Embryonic facial prominence (tissue), 1 donor: ENCODE measurements around the gene LIMS1.

Source experiments
- DNase-seq: peaks from one replicate; pipeline ENCODE4 v3.0.0-alpha.2; 2016; ENCODE audit errors: extremely low spot score

LIMS1 gene

DNA sequence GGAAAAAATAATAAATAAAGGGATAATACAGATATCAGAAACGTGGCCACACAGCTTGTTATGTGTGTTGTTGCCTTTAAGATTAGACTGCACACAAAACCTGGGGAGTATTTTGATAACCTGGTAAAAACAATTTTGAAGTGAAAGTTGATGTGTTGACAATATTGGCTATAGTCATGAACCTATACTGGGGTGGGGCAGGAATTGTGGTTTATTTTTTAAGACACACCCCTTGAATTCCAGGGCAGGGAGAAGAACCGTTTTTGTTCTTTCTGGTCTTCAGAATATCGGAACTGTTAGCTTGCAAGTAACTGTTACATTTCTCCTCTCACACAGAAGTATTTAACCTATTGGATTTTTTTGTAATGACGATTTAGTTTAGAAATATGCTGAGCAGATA, 80.4 kb downstream of the LIMS1 start:
- DNase-seq = no peak

DNA sequence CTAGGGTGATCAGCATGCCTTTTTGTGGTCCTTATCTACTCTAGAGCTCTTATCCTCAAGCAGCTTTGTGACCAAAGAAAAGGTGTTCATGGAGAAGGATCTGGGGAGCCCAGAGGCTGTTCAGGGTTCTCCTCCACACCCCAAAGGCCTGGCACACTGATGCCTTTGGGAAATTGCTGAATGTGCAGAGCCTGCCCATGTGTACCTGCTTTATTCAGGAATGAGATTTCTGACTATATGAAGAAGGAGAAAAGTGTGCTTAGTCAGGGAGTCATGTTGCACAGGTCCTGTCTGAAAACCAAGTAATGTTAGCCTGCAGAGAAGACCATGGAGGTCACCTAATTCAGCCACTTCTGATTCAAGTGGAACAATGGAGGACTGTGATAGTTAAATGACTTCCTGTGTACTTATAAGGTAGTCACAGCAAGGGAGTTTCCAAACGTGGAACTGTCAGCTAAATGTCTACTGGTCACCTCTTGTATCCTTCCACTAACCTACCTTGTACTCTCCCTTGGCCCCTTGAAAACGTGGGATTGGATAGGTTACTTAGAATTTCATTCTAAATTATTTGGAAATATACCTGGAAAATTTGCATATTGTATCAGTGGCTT, 81.3 kb downstream of the LIMS1 start:
- no peak for DNase-seq

DNA sequence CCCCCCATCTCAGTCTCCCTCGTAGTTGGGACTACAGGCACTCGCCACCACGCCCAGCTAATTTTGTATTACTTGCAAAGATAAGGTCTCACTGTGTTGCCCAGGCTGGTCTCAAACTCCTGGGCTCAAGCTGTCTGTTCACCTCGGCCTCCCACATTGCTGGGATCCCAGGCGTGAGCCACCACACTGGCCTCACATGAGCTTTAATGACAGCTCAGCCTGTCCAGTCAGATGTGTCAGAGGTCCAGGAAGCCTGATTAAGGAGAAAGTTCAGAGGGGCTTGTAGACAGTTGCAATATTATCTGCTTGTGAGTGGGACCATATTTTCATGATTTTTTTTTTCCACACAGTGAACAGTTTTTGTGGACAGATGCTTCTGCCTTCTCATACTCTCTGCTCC, 82.0 kb downstream of the LIMS1 start:
- no peak for DNase-seq

DNA sequence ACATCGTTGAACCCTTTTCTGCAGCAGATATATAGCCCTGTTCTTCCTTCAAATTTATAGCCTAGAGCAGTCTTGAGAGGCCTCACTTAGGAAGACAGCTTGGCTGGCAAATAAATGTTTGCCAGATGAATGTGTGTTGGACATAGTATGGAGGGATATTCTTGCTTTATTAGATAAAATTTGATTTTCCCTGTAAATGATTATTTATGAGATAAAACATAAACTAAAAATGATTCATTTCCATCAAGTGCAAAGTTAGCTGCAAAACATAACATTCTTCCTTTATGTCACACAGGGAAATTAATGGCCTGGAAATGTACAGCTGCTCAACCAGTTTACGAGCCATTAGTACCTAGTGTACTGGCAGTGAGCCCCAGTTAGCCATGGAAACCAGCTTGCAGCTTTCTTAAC, 82.5 kb downstream of the LIMS1 start:
- DNase-seq = no peak

DNA sequence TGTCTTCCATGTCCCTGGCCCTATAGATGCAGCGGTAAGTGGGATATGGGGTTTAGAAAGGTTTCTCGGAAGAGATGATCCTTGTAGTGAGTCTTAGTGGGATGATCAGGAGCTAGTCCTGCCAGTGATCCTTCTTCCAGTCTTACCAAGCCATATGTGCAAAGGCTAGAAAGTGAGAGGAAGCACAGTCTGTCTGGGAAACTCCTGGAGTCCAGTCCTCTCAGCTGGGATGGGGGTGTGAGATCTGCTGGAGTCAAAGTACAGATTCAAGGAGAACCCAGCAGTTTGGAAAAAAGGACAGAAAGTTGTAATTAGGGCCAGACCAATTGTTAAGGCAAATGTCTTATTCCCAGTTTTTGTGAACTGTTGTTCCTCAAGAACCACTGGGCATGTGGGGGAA, 83.3 kb downstream of the LIMS1 start:
- no peak for DNase-seq

DNA sequence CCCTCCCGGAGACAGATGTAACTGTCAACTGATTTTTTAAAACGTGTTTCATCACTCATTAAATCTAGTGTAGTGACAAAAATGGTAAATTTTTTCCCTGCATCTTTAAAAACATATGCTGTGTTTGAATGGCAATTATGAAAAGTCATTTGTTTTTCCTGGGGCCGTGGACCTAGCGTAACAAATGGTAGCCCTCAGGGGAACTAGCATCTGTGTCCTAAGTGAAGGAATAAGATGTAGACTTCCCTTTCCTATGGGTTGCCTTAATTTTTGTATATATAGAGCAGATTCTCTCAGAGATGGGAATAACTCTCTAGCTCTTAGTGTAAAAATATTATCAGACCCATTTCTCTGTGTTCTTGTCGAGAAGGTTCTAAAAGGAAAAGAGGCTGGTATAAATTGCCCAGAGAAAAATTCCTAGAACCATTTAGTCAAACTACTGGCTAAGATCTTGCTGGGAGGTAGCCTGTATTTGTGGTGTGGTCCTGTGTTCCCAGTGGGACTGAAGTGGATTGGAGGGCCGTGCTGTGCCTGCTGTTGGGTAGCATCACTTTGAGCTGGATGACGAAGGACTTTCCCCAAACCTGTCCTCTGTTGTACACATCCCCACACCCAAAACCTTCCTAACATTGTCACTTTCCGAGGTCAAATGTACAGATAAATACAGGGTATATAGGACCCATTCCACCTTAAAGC, 85.8 kb downstream of the LIMS1 start:
- DNase-seq = no peak

DNA sequence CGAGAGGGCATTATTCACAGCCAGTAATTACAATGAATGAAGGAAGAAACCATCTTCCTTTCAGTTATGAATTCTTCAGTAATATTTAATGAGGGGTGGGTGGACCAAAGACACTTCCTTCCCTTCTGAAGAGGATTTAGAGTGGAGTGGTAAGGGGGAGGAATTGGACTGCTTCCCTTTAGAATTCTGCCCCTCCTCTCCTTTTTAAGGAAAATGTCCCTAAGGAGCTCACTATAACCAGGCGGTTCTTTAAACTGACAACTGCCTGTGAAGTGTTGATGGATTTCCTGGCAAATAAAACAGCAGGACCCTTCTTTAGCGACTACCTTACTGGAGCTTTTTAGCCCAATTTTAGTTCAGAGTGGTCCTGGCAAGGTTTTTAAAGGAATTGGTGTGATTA, 86.4 kb downstream of the LIMS1 start:
- no peak for DNase-seq

DNA sequence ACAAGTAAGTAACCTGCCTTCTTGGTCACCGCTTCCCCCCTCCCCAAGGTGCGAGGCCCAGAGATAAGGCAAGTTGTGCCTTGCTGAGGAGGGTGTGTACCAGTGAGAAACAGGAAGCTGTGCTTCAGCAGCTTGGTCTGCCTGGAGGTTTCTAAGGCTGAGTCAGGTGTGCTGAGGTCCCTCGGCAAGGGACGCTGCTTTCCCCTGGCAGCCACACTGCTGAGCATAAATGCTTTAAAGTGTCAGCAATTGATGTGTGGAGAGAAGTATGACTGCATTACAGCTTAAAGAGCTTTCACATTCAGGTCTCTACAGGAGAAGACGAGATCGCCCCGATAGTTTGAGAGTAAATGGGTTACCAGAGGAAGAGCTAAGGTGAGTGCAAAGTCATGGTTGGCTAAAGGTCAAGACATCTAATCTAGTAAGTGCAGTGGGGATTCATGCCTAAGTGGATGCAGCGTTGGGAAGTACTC, 86.9 kb downstream of the LIMS1 start:
- DNase-seq = no peak

DNA sequence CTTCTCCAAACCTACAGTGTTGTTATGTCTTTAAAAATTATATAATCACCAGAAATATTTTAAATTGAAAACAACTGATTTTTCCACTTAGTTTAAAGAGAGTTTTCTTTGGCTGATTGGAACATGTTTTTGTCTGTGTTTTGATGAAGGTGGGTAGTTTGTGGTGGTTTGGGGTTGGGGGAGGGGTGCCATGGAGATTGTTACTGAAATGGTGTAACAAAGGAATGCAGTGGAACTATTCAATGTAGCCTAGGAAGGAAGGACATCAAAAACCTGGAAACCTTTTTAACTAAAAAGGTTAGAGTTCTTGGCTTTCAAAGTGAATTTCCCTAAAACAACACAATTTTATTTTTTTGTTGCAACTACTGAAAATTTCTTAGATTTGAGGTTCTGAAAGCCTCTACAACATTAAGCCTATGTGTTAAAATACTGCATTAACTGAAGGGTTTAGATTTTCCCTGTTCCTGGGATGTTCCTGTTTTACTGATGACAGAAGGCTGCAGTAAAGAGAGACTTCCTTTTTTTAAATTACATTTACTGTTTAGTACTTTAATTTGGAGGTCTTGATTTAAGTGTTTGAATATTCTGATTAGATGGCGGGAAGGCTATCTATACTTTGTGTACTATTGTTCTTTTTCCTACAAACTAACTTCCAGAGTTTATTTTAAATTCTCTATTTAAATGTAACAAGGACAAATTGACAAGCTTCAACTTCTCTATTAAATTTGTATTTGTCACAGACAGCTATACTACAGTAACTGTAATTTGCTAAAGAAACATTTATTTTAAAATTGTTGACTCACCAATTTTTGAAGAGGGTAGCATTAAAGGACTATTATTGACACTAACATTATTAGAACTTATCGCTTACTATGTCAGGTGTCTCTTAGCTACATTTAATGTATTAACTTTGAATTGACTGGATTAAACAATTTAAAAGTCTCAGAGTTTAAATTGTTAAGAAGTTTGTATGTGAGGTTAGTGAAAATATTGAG, 87.7 kb downstream of the LIMS1 start:
- no peak for DNase-seq

DNA sequence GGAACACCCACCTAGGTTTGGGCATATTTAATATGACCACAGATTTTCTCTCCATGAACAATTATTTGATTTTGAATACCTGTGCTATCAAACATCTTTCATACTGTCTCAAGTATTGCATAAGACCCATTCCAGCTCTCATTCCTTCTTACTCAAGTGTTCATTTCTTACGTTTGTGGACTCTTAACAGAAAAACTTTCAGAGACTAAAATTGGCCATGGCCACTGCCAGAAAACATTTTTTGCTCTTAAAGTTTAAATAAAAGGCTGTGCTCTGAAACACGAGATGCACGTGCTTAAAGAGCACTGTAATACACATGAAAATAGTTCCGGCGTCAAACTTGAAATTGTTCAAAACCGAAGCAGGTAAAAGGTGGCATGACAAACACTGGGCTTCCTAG, 89.3 kb downstream of the LIMS1 start:
- DNase-seq = no peak

DNA sequence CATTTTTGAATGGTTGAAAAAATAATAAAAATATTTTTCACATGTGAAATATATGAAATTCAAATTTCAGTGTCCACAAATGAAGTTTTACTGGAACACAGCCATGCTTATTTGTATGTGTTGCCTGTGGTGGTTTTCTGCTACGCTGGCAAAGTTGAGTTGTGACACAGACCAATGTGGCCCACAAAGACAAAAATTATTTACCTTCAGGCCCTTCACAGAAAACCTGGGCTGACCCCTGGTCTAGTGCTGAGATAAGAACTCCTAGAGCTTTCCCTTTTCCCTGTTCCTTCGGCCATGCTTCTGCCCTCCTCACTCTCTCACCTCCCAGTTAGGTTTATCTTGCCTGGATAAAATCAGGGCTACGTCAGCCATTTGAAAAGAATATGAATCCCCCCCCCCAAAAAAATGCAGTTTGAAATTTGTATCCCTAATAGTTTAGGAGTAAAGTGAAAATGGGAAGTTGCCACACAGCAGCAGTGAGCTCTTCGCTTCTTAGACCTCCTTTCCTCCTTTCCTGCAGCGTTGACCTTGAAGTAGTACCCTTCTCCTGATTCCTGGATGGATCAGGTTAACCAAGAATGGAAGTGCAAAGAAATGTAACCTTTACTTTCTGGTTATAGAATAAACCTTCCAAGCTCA, 91.0 kb downstream of the LIMS1 start:
- DNase-seq = no peak

DNA sequence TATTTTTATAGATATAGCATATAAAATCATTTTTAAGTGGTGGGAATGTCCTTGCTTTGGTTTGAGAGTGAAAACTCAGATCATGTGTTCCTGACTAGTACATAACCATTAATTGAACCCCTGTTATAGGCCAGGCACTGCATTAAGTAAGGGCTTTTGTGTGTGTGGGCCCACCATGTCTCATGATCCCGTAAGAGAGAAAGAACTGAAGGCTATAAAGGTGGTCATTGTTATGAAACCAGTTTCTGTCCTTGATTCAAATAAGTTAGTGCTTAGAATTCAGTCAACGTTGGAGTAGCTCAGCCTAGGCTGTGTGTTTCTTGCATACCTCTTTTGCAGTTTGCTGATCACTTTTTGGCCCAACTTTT, 91.5 kb downstream of the LIMS1 start:
- DNase-seq = no peak

DNA sequence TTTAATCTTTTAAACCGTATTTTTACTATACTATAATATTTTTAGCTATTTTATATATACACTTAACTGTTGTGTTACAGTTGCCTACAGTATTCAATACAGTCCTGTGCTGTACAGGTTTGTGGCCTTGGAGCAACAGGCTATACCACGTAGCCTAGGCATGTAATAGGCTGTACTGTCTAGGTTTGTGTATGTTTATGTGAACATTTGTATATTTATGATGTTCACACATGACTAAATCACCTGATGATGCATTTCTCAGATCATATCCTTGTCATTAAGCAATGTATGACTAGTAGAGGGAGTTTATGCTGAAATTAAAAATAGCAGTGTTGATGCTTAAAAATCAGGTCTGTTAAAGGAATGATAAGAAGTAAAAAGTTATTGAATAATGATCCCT, 92.7 kb downstream of the LIMS1 start:
- no peak for DNase-seq

DNA sequence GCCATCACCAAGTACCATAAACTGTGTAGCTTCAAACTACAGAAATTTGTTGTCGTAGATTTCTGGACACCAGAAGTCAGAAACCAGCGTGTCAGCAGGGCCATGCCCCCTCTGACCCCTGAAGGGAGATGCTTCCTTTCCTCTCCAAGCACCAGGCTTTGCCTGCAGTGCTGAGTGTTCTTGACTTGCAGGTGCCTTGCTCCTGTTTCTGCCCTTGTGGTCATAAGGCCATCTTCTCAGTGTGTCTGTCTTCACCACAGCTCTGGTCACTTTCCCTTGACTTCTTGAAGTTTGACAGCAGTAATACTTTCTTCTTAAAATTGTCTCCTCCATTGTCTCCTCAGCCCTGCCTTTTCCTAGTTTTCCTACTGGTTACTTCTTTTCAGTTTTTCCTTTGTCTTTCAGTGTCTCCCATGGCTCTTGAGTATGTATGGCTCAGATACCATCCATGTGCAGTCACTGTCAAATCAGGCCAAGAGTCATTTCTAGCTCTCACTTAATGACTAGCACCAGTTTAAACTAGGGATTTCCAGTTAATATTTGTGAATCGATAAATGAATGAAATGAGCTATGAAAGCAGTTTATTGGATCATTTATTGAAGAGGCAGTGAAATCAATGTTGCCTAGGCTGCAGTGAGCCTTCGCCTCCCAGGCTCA, 93.8 kb downstream of the LIMS1 start:
- no peak for DNase-seq

DNA sequence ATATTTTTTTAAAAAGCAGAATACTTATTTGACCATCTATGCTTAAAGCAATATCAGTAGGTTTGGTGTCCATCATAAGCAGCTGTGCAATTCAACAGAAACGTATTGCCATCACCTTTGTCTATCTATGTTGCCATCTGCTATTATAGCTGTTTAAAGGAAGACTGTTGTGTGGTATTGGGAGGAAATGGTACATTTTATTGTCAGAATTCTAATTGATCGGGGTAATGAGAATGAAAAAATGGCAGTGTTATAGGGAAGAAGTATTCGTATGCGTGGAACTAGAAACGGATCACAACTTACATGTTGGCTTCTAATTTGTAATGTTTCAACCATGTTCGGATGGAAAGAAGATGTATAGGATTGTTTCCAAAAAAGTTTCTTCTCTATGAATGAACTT, 94.7 kb downstream of the LIMS1 start:
- DNase-seq = no peak

DNA sequence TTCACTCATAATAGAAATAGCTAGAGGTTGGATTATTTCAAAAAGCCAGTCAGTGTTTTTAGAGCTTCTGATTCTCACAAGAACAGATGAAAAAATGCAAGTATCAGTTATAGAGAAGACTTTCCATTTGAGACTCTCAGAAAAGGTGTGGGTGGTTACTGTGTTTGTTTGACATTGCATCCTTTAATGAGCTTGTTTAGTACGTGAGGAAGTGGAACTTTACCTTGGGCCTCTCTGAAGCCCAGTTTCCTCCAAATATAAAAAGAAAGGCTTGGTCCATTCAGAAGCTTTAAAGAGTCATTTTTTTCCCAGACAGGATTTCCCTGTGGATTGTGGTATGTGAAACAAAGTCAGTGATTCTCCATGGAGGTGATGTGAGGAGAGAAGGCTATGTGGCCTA, 95.1 kb downstream of the LIMS1 start:
- DNase-seq = no peak

DNA sequence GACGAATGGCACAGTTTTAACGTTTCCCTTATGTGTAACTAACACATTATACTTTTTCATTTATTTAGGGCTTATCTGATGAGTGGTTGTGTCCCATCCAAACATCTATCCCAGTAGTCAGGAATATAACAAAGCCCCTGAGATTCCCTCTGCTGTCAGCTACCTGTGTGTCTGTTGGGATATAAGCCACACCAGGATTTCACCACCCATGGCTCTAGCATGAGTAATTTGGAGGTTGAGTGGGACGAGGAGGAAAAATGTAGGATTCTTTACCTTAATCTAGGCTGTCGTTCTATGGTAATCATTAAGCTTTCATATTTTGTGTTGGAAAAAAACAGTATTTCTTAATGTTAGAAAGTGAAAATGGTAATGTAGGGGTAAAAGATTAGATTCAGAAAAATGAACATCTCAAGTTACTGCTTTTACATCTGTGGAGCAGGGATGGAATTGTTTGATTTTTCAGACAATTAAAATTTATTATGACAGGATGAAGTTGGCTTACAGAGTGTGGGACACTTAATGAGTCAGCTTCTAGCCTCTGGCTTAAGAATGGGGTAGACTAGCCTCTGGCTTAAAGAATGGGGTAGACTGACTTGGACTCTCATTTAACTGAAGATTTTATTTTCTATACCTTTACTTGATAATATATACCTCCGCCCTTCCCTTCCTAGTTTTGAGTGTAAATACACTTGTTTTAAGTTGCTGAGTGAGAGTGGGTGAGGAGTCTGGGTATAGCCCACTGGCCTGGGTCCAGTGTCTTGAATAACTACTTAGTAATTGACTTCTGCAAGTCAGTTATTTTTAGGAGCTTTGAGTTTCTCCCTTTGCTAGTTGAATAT, 96.5 kb downstream of the LIMS1 start:
- DNase-seq = no peak

DNA sequence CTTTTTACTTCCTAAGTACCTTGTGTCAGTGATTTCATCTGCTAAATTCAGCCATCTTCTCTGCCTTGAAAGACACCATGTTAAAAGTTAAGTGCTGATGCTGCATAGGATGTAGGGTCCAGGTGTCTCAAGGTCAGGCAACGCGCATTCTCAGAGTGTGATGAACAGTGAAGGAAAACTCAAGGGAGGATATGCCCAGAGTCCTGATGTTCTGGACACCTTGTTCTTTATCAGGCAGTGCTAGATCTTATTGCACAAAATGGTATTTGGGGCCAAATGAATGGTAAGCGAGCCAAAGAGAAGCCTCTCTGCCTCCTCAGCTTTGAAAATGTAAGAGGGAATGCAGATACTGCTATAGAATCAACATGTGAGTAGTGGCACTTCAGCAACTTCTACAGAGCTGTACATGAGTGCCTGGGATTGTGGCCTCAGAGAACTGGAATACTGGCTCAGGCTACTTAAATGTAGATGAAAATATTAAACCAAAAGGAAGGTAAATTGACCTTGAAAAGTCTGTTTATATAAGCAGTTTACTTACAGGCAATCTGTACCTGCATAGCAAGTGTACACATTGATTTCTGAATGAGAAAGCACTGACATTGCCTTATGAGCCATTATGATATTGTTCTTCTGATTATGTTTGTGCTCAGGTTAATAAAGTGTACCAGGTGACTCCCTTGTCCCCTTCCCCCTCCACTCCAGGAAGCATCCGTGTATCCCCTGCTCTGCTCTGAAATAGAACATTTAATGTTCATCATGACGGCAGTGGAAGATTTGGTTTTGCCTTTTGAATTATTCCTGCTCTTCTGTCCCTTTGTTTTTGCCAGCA, 98.3 kb downstream of the LIMS1 start:
- DNase-seq = no peak

DNA sequence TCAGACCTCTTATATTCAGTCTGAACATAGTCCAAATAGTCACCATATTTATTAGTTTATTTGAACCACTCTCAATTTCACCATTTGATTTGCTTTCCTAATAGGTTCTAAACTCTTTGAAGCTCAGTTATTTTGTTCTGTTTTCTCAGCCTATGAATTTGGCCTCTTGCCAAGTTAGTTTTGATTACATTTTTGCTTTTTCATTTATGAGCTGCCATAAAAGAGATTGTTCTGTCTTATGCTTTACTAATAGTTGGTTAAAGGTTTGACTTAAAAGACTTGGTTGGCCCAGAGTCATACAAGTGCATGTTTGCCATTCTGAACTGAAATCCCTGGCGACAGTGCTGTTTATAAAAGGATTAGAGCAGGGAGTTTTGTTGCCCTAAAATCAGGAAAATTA, 99.1 kb downstream of the LIMS1 start:
- no peak for DNase-seq

DNA sequence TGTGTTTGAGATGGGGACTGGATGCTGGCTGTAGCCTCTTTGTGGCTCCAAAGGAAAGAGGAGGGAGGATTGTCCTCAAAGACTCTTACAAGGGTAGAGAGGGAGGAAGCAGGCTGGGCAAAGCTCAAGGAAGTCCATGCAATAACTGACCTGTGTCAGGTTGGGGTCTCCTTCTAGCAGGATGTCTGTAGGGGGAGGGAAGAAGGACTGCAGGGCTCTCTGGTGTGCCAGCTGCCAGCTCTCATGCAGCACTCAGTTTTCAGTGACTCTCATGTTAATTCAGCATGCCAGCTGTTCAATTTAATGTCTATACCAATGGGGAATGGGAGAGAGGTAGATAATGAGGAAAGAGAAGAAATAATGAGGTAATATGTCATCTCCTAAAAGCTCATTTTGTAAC, 99.7 kb downstream of the LIMS1 start:
- no peak for DNase-seq
